Measurements from ENCODE around the gene RBFA. TPM values are rescaled to one million over a fixed set of nuclear protein-coding genes. Genes with fewer than 3 reads are reported as not detected.

Gene RBFA
- total RNA-seq, 3 donors from 2014 or later: 35.2 to 42.3 (median 40.5) TPM

DNA sequence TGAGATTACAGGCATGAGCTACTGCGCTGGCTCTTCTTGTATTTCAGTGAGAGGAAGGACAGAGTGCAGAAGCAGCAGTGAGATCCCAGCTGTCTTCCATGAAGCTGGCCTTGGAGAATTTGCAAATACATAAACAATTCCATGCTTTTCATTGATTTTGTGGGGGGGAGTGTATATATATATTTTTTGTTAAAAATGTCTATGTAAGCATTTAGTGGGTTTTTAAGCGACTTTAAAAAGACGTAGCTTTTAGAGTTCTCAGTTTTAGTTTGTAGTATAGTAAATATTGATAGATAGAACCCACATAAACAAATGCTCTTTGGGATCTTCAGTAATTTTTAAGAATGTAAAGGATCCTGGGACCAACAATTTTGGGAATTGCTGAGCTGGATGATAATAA is 6.3 kb downstream of the RBFA start:
- no peak for DNase-seq (ENCODE audit: low spot score in 2 of 2)
- Histone ChIP-seq H3K27ac (no peak overlapping the region), H3K27me3 (no peaks in the 10 kb centered on the region), H3K36me3 (peaks cover 7% of the 10 kb centered on the region), H3K9me3 (no peaks in the 10 kb centered on the region), H3K4me3 (no peak overlapping the region), H3K4me1 (peaks cover under 1 to 2% of the 10 kb centered on the region in 2 donors)
- TF ChIP-seq POLR2AphosphoS5 (IDR thresholded peaks at IDR 0.05) (no peak), POLR2A (IDR thresholded peaks at IDR 0.05) (no peak), CTCF (IDR thresholded peaks at IDR 0.05) (no peak)
- intact Hi-C loops (cut with DNase I; ENCODE audit: low total_unique reads): loop anchor here (10.0 kb wide), 1 partner anchor 54 kb away; no protein-coding TSS in a partner anchor

GRCh38 chr18:80041424-80041823 is 7.2 kb downstream of the RBFA start:
- no peaks in the 10 kb centered on the region for H3K4me1 ChIP-seq
- intact Hi-C loops (cut with DNase I; ENCODE audit: low total_unique reads): loop anchor here (10.0 kb wide), 1 partner anchor 53 kb away; no protein-coding TSS in a partner anchor

GRCh38 chr18:80042785-80043184 is 8.6 kb downstream of the RBFA start:
- intact Hi-C loops (cut with DNase I; ENCODE audit: low total_unique reads): loop anchor here (10.0 kb wide), 1 partner anchor 52 kb away; no protein-coding TSS in a partner anchor
- H3K4me1 ChIP-seq: no peaks in the 10 kb centered on the region

More at GRCh38 chr18:80041424-80041823, 7.2 kb downstream of the RBFA start:
- Histone ChIP-seq H3K27me3 (no peaks in the 10 kb centered on the region), H3K27ac (no peak overlapping the region), H3K36me3 (peaks cover 7% of the 10 kb centered on the region), H3K9me3 (peaks cover 0 to 2% of the 10 kb centered on the region in 2 donors), H3K4me3 (no peak overlapping the region)
- TF ChIP-seq POLR2AphosphoS5 (IDR thresholded peaks at IDR 0.05) (no peak), CTCF (IDR thresholded peaks at IDR 0.05) (no peak), POLR2A (IDR thresholded peaks at IDR 0.05) (no peak)
- no peak for DNase-seq (ENCODE audit: low spot score in 2 of 2)

DNA sequence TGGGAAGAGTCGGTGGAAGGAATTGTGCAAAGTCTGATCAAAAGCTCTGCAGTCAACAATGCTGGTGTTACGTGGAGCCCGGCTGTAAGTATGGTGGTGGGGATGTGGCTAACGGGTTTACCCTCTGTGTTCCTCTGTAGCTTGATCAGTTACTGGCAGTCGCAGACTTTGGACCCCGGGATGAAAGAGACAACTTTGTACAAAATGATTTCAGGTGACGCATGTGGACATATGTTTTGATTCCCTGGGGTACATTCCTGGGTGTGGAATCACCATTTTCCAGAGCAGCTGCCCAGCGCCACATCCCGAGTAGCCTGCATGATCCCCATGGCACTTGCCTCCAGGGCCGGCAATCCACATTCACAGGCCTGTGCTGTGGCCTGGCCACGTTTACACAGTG is 9.8 kb downstream of the RBFA start:
- Histone ChIP-seq H3K36me3 (peaks cover under 1% of the 10 kb centered on the region), H3K27me3 (no peaks in the 10 kb centered on the region), H3K4me1 (no peaks in the 10 kb centered on the region), H3K27ac (no peak overlapping the region), H3K4me3 (no peak overlapping the region), H3K9me3 (peaks cover 0 to 3% of the 10 kb centered on the region in 2 donors)
- TF ChIP-seq CTCF (IDR thresholded peaks at IDR 0.05): no peak
- no peak for TF ChIP-seq POLR2AphosphoS5 (IDR thresholded peaks at IDR 0.05)
- TF ChIP-seq POLR2A (IDR thresholded peaks at IDR 0.05): no peak
- intact Hi-C loops (cut with DNase I; ENCODE audit: low total_unique reads): loop anchor here (10.0 kb wide), 1 partner anchor 51 kb away; no protein-coding TSS in a partner anchor
- no peak for DNase-seq (ENCODE audit: low spot score in 2 of 2)

More at GRCh38 chr18:80042785-80043184, 8.6 kb downstream of the RBFA start:
- Histone ChIP-seq H3K27me3 (no peaks in the 10 kb centered on the region), H3K9me3 (peaks cover 0 to 3% of the 10 kb centered on the region in 2 donors), H3K36me3 (peaks cover 7% of the 10 kb centered on the region), H3K4me3 (no peak overlapping the region), H3K27ac (no peak overlapping the region)
- TF ChIP-seq POLR2A (IDR thresholded peaks at IDR 0.05) (no peak), CTCF (IDR thresholded peaks at IDR 0.05) (no peak), POLR2AphosphoS5 (IDR thresholded peaks at IDR 0.05) (no peak)
- DNase-seq (ENCODE audit: low spot score in 2 of 2): no peak

- DNase-seq (ENCODE audit: low spot score in 2 of 2): no peak
- Histone ChIP-seq H3K36me3 (no peaks in the 10 kb centered on the region), H3K4me1 (no peaks in the 10 kb centered on the region), H3K4me3 (no peak overlapping the region), H3K9me3 (peaks cover 0 to 3% of the 10 kb centered on the region in 2 donors), H3K27ac (no peak overlapping the region), H3K27me3 (no peaks in the 10 kb centered on the region)
- intact Hi-C loops (cut with DNase I; ENCODE audit: low total_unique reads): loop anchor here (10.0 kb wide), 1 partner anchor 49 kb away; no protein-coding TSS in a partner anchor
- TF ChIP-seq POLR2AphosphoS5 (IDR thresholded peaks at IDR 0.05): no peak
- no peak for TF ChIP-seq POLR2A (IDR thresholded peaks at IDR 0.05)
- no peak for TF ChIP-seq CTCF (IDR thresholded peaks at IDR 0.05)
Measured at GRCh38 chr18:80046011-80046410, 11.8 kb downstream of the RBFA start.
